Heart left ventricle (tissue), 16 donors: Measurements from ENCODE around the gene RASSF1. TPM values are rescaled to one million over a fixed set of nuclear protein-coding genes. Genes with fewer than 3 reads are reported as not detected.

Experiments
- ATAC-seq, 4 donors: fragments of 200-7000 bp; cut with Tn5 transposase; one replicate each; pipeline ENCODE4 v1.9.1; 2020 to 2022; ENCODE audit warnings: moderate library complexity in 4 of 4, mild to moderate bottlenecking in 3 of 4, moderate number of reproducible peaks in 1 of 4
- DNase-seq, 5 donors: peaks; one replicate each; pipeline ENCODE4 v3.0.0-alpha.2; 2020
- H3K27ac ChIP-seq, 12 donors: fragments of 200-600 bp; sonication (generic) in 4 of 12; one replicate each; pipeline versions ENCODE4 v1.5.0 to v1.8.0; 2016 to 2022; ENCODE audit warnings: mild to moderate bottlenecking in 2 of 12
- H3K27me3 ChIP-seq, 9 donors: fragments of 200-600 bp; sonication (generic) in 2 of 9; one replicate each; pipeline versions ENCODE4 v1.5.1 to v1.8.0; 2016 to 2022; ENCODE audit warnings: mild to moderate bottlenecking in 3 of 9
- H3K36me3 ChIP-seq, 9 donors: fragments of 200-600 bp; sonication (generic) in 2 of 9; one replicate each; pipeline versions ENCODE4 v1.5.0 to v1.8.0; 2018 to 2022; ENCODE audit warnings: mild to moderate bottlenecking in 2 of 9
- H3K4me1 ChIP-seq, 12 donors: fragments of 200-600 bp; sonication (generic) in 4 of 12; one replicate each; pipeline versions ENCODE4 v1.5.0 to v1.8.0; 2016 to 2022; ENCODE audit warnings: mild to moderate bottlenecking in 3 of 12
- H3K4me3 ChIP-seq, 12 donors: fragments of 200-600 bp; sonication (generic) in 4 of 12; one replicate each; pipeline versions ENCODE4 v1.5.0 to v1.8.0; 2017 to 2022; ENCODE audit warnings: mild to moderate bottlenecking in 9 of 12, moderate library complexity in 4 of 12
- H3K9me3 ChIP-seq, 12 donors: fragments of 200-600 bp; sonication (generic) in 4 of 12; one replicate each; pipeline versions ENCODE4 v1.5.0 to v1.8.0; 2016 to 2022; ENCODE audit warnings: mild to moderate bottlenecking in 1 of 12
- POLR2A ChIP-seq, 2 donors: fragments of 450-650 bp; IDR thresholded peaks; one replicate each; pipeline ENCODE4 v1.6.1; 2017; ENCODE audit warnings: antibody characterized with exemption in 2 of 2, mild to moderate bottlenecking in 2 of 2, moderate library complexity in 2 of 2
- WGBS, 4 donors: extraction: QIAGEN DNeasy Blood & Tissue Kit in 2 of 4; methylation state at CpG; one replicate each; pipeline versions ENCODE4 v1.1.5 to v1.1.7; 2013 to 2018; 5-methylcytosine and 5-hydroxymethylcytosine counted together
- intact Hi-C, 10 donors: fragments of 100-400 bp; cut with DNase I; formaldehyde crosslinking; loops; one replicate each; pipeline versions ENCODE4 v1.11.1 to v1.14.2; 2022
- polyA plus RNA-seq, 2 donors: library from polyadenylated mRNA; stranded (reverse); fragments of 200-250 nt; gene quantifications; one replicate each; pipeline ENCODE4 v1.2.3, GENCODE V29; 2013
- total RNA-seq, 9 donors: library from RNA; depleted of rRNA in 2 of 9; stranded (reverse); fragments of >200 nt in 2 of 9; fragmentation: NEBNext Ultra II Directional in 3 of 9; extraction: Animal tissue kit (Norgen Biotek cat#: 25700) in 3 of 9; gene quantifications; one replicate each; pipeline versions ENCODE4 v1.1.0 to v1.2.4, GENCODE V29; 2016 to 2023
- TF ChIP-seq, protein P1 (sequence below), 12 donors: fragments of 200-600 bp; sonication (generic) in 4 of 12; IDR thresholded peaks; one replicate each; pipeline versions ENCODE4 v1.5.0 to v1.8.0; 2018 to 2022; ENCODE audit warnings: antibody characterized with exemption in 12 of 12, mild to moderate bottlenecking in 5 of 12
- donor health status: ischemic (EF 13 %, LVEDD 7.1; RV severe dilation, severe dysfunction).
- donor health status: healthy with polysubstance abuse.
- donor health status: DM: no; HTN: yes; CAD: no.
- donor health status: DM: no; HTN: no; CAD: no.
- donor health status: ischemic (EF 25% LVEDD 6.9; RV normal size, moderate dysfunction).
- donor health status: ischemic (EF 25% LVEDD 5.7; RV mildly dilated, moderate dysfunction).
- donor health status: healthy.
- donor health status: DM: yes; HTN: yes; CAD: no.
- donor health status: ischemic (EF 35%, LVEDD 5.7; RV mildly dilated, moderate dysfunction).
- donor health status: nonischemic (EF 11% LVEDD 7.7; RV severe dilation, severe dysfunction).
- donor health status: DM: yes; HTN: yes; CAD: no.
- donor health status: PGD.
- donor health status: ischemic (EF 29% LVEDD 5.4; RV normal size, mild dysfunction).
- donor health status: nonischemic (EF 23%, LVEDD 6.1; RV moderate dilation, normal function).

RASSF1 gene
- total and polyA plus RNA-seq, 11 donors: 7.9 to 58.6 (median 14.2) TPM

DNA sequence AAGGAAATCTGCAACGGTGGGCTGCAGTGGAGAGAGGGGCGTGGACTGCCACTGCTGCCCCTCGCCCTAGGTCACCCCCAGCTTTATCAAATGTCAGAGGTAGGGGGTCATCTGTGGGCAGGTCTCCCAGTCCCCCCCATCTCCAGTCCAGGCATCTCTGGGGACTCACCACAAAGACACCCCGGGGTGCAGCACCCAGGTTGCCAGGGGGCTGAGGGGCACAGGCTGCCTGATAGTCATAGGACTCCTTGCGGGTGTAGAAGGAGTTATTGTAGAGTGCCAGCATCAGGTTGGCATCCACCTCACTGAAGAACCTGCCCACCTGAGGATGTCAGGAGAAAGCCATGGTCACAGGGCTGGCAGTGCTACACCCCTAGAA is 25.2 kb upstream of the RASSF1 start:
- H3K4me3 ChIP-seq: peak overlapping the region in 7 of 12 donors; percentile 50 to 64 (median 57)
- no peak for DNase-seq
- 79 to 87% (median 85%) methylated on average over 5 of the region's 5 CpGs for WGBS, 4 donors
- H3K36me3 ChIP-seq: no peaks in the 10 kb centered on the region
- no peaks in the 10 kb centered on the region for H3K9me3 ChIP-seq
- ATAC-seq: no peak
- peak overlapping the region in 1 of 12 donors; percentile 55 for H3K27ac ChIP-seq
- H3K27me3 ChIP-seq: no peaks in the 10 kb centered on the region
- intact Hi-C loops: loop anchor here in 3 of 10 donors (5.0 kb wide), 2 partner anchors 171 to 176 kb away; no protein-coding TSS in a partner anchor
- TF ChIP-seq, protein P1, sequence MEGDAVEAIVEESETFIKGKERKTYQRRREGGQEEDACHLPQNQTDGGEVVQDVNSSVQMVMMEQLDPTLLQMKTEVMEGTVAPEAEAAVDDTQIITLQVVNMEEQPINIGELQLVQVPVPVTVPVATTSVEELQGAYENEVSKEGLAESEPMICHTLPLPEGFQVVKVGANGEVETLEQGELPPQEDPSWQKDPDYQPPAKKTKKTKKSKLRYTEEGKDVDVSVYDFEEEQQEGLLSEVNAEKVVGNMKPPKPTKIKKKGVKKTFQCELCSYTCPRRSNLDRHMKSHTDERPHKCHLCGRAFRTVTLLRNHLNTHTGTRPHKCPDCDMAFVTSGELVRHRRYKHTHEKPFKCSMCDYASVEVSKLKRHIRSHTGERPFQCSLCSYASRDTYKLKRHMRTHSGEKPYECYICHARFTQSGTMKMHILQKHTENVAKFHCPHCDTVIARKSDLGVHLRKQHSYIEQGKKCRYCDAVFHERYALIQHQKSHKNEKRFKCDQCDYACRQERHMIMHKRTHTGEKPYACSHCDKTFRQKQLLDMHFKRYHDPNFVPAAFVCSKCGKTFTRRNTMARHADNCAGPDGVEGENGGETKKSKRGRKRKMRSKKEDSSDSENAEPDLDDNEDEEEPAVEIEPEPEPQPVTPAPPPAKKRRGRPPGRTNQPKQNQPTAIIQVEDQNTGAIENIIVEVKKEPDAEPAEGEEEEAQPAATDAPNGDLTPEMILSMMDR (IDR thresholded peaks at IDR 0.05): no peak
- peaks cover 0 to 14% (median 8%) of the 10 kb centered on the region in 12 donors for H3K4me1 ChIP-seq

GRCh38 chr3:50365080-50365841 is 24.6 kb upstream of the RASSF1 start:
- H3K4me3 ChIP-seq: peak overlapping the region; percentile 1 to 66 (median 57)
- TF ChIP-seq, protein P1 (IDR thresholded peaks at IDR 0.05): no peak
- TF ChIP-seq POLR2A (IDR thresholded peaks at IDR 0.05): no peak
- H3K27ac ChIP-seq: peak overlapping the region in 5 of 12 donors; percentile 9 to 73 (median 44)
- intact Hi-C loops: loop anchor here in 3 of 10 donors (5.0 kb wide), 2 partner anchors 172 to 177 kb away; no protein-coding TSS in a partner anchor
- DNase-seq: peak; percentile 82 to 93 (median 85)
- no peaks in the 10 kb centered on the region for H3K9me3 ChIP-seq
- no peaks in the 10 kb centered on the region for H3K36me3 ChIP-seq
- H3K4me1 ChIP-seq: peaks cover 0 to 14% (median 8%) of the 10 kb centered on the region in 12 donors
- H3K27me3 ChIP-seq: no peaks in the 10 kb centered on the region
- peak; percentile 44 to 89 (median 84) for ATAC-seq
- WGBS, 4 donors: 10 to 22% (median 14%) methylated on average over 23 to 53 of the region's 53 CpGs

GRCh38 chr3:50364573-50365079 is 24.0 kb upstream of the RASSF1 start:
- 19 to 48% (median 27%) methylated on average over 29 to 48 of the region's 48 CpGs for WGBS, 4 donors
- Histone ChIP-seq H3K27me3 (no peaks in the 10 kb centered on the region), H3K4me1 (peaks cover 0 to 19% (median 8%) of the 10 kb centered on the region in 12 donors), H3K4me3 (peak overlapping the region; percentile 1 to 66 (median 57)), H3K9me3 (no peaks in the 10 kb centered on the region), H3K36me3 (no peaks in the 10 kb centered on the region), H3K27ac (peak overlapping the region in 3 of 12 donors; percentile 9 to 73 (median 55))
- ATAC-seq (peak in 2 of 4 donors; percentile 25 to 37), DNase-seq (peak in 3 of 5 donors; percentile 34 to 52 (median 47))
- intact Hi-C loops: loop anchor here in 3 of 10 donors (5.0 kb wide), 2 partner anchors 173 to 178 kb away; no protein-coding TSS in a partner anchor
- no peak for TF ChIP-seq POLR2A (IDR thresholded peaks at IDR 0.05)
- TF ChIP-seq, protein P1 (IDR thresholded peaks at IDR 0.05): no peak

- H3K4me3 ChIP-seq: peak overlapping the region in 8 of 12 donors; percentile 30 to 97 (median 71)
- H3K27ac ChIP-seq: peak overlapping the region in 1 of 12 donors; percentile 97
- WGBS, 4 donors: 21 to 24% (median 21%) methylated on average over 8 of the region's 8 CpGs
- DNase-seq: no peak
- H3K36me3 ChIP-seq: peaks cover 0 to 26% (median 16%) of the 10 kb centered on the region in 9 donors
- intact Hi-C loops: loop anchor here in 3 of 10 donors (5.0 to 10.0 kb wide), 3 partner anchors 253 to 1605 kb away; partner anchors contain the start of genes CISH (in 1 of the 3), MANF (in 1 of the 3) and PCBP4 (in 1 of the 3)
- H3K4me1 ChIP-seq: peaks cover 19 to 54% (median 41%) of the 10 kb centered on the region in 12 donors
- H3K9me3 ChIP-seq: no peaks in the 10 kb centered on the region
- H3K27me3 ChIP-seq: no peaks in the 10 kb centered on the region
- ATAC-seq: no peak
- no peak for TF ChIP-seq POLR2A (IDR thresholded peaks at IDR 0.05)
- TF ChIP-seq, protein P1 (IDR thresholded peaks at IDR 0.05): no peak
Observed at GRCh38 chr3:50359760-50360110, 19.1 kb upstream of the RASSF1 start.
